ENCODE data around the gene THPO.

The THPO gene

DNA sequence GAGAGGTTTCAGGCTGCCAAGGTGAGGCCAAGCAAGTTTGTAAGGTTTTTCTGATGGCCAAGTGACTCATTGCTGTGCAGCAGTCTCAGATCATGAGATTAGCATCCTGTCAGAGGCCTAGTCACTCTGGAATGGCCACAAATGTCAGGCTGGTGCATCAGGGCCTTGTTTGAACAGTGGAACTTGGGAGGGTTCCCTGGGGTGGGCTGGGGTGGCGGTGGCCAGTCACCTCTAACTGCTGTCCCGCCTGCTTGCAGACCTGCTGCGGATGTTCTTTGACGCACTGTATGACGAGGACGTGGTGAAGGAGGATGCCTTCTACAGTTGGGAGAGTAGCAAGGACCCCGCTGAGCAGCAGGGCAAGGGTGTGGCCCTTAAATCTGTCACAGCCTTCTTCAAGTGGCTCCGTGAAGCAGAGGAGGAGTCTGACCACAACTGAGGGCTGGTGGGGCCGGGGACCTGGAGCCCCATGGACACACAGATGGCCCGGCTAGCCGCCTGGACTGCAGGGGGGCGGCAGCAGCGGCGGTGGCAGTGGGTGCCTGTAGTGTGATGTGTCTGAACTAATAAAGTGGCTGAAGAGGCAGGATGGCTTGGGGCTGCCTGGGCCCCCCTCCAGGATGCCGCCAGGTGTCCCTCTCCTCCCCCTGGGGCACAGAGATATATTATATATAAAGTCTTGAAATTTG is 43.4 kb downstream of the THPO start:
- DNase-seq (ENCODE audit: low spot score), result no peak
- TF ChIP-seq, protein P1, sequence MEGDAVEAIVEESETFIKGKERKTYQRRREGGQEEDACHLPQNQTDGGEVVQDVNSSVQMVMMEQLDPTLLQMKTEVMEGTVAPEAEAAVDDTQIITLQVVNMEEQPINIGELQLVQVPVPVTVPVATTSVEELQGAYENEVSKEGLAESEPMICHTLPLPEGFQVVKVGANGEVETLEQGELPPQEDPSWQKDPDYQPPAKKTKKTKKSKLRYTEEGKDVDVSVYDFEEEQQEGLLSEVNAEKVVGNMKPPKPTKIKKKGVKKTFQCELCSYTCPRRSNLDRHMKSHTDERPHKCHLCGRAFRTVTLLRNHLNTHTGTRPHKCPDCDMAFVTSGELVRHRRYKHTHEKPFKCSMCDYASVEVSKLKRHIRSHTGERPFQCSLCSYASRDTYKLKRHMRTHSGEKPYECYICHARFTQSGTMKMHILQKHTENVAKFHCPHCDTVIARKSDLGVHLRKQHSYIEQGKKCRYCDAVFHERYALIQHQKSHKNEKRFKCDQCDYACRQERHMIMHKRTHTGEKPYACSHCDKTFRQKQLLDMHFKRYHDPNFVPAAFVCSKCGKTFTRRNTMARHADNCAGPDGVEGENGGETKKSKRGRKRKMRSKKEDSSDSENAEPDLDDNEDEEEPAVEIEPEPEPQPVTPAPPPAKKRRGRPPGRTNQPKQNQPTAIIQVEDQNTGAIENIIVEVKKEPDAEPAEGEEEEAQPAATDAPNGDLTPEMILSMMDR (IDR thresholded peaks at IDR 0.05; ENCODE audit: borderline replicate concordance, control extremely low read depth, extremely low read depth, insufficient read depth, missing control alignments), result no peak
- in situ Hi-C loops (cut with MboI; ENCODE audit: low sequenced_read_pairs, unreplicated experiment), result no loop called here

- DNase-seq (ENCODE audit: low spot score), result no peak
- in situ Hi-C loops (cut with MboI; ENCODE audit: low sequenced_read_pairs, unreplicated experiment), result no loop called here
- TF ChIP-seq, protein P1 (IDR thresholded peaks at IDR 0.05; ENCODE audit: borderline replicate concordance, control extremely low read depth, extremely low read depth, insufficient read depth, missing control alignments), result no peak
These were observed 44.3 kb downstream of the THPO start for GRCh38 chr3:184333700-184334099.

GRCh38 chr3:184333190-184333589 is 44.8 kb downstream of the THPO start:
- no peak for DNase-seq (ENCODE audit: low spot score)
- in situ Hi-C loops (cut with MboI; ENCODE audit: low sequenced_read_pairs, unreplicated experiment), result no loop called here
- TF ChIP-seq, protein P1 (IDR thresholded peaks at IDR 0.05; ENCODE audit: borderline replicate concordance, control extremely low read depth, extremely low read depth, insufficient read depth, missing control alignments), result no peak

GRCh38 chr3:184332370-184333090 is 45.5 kb downstream of the THPO start:
- TF ChIP-seq, protein P1 (IDR thresholded peaks at IDR 0.05; ENCODE audit: borderline replicate concordance, control extremely low read depth, extremely low read depth, insufficient read depth, missing control alignments), result no peak
- DNase-seq (ENCODE audit: low spot score), result no peak
- in situ Hi-C loops (cut with MboI; ENCODE audit: low sequenced_read_pairs, unreplicated experiment), result no loop called here

- TF ChIP-seq, protein P1 (IDR thresholded peaks at IDR 0.05; ENCODE audit: borderline replicate concordance, control extremely low read depth, extremely low read depth, insufficient read depth, missing control alignments), result no peak
- DNase-seq (ENCODE audit: low spot score), result no peak
- in situ Hi-C loops (cut with MboI; ENCODE audit: low sequenced_read_pairs, unreplicated experiment), result no loop called here
These were observed 49.5 kb downstream of the THPO start for GRCh38 chr3:184328516-184328915.

GRCh38 chr3:184327171-184327570 is 50.8 kb downstream of the THPO start:
- TF ChIP-seq, protein P1 (IDR thresholded peaks at IDR 0.05; ENCODE audit: borderline replicate concordance, control extremely low read depth, extremely low read depth, insufficient read depth, missing control alignments), result no peak
- DNase-seq (ENCODE audit: low spot score), result no peak
- in situ Hi-C loops (cut with MboI; ENCODE audit: low sequenced_read_pairs, unreplicated experiment), result no loop called here
